ENCODE data around the gene EAPP. TPM values are rescaled to one million over a fixed set of nuclear protein-coding genes. Genes with fewer than 3 reads are reported as not detected.

Gene EAPP
- polyA plus RNA-seq, 1 donor = 52.3 TPM

Other genes with a start within 250 kb of the EAPP start
- 27.2 TPM for gene SPTSSA, start 77.5 kb downstream of the EAPP start, polyA plus RNA-seq
- 93.9 TPM for gene SNX6, start 90.4 kb upstream of the EAPP start, polyA plus RNA-seq
- gene CFL2, start 174.9 kb upstream of the EAPP start, polyA plus RNA-seq = 49.7 TPM

Measured in large intestine (tissue), 1 donor.